Heart right ventricle (tissue), 16 donors: ENCODE results near the gene SDCCAG8. TPM values are rescaled to one million over a fixed set of nuclear protein-coding genes. Genes with fewer than 3 reads are reported as not detected.

Experiments used
- ATAC-seq, 8 donors: fragments of 200-7000 bp; cut with Tn5 transposase; one replicate each; pipeline ENCODE4 v1.9.1; 2020; ENCODE audit warnings: mild to moderate bottlenecking in 8 of 8, moderate library complexity in 8 of 8, moderate number of reproducible peaks in 1 of 8
- DNase-seq, 2 donors: peaks; one replicate each; pipeline ENCODE4 v3.0.0-alpha.2; 2020
- H3K27ac ChIP-seq, 10 donors: fragments of 200-600 bp; sonication (generic) in 2 of 10; one replicate each; pipeline versions ENCODE4 v1.5.0 to v1.8.0; 2020 to 2022; ENCODE audit warnings: mild to moderate bottlenecking in 3 of 10
- H3K27me3 ChIP-seq, 7 donors: fragments of 200-600 bp; one replicate each; pipeline ENCODE4 v1.8.0; 2021 to 2022; ENCODE audit warnings: mild to moderate bottlenecking in 2 of 7
- H3K36me3 ChIP-seq, 9 donors: fragments of 200-600 bp; sonication (generic) in 1 of 9; one replicate each; pipeline versions ENCODE4 v1.5.0 to v1.8.0; 2020 to 2022; ENCODE audit warnings: mild to moderate bottlenecking in 2 of 9
- H3K4me1 ChIP-seq, 9 donors: fragments of 200-600 bp; sonication (generic) in 1 of 9; one replicate each; pipeline versions ENCODE4 v1.5.0 to v1.8.0; 2020 to 2022; ENCODE audit warnings: mild to moderate bottlenecking in 4 of 9
- H3K4me3 ChIP-seq, 10 donors: fragments of 200-600 bp; sonication (generic) in 2 of 10; one replicate each; pipeline versions ENCODE4 v1.5.0 to v1.8.0; 2020 to 2022; ENCODE audit warnings: mild to moderate bottlenecking in 7 of 10, moderate library complexity in 2 of 10
- H3K9me3 ChIP-seq, 11 donors: fragments of 200-600 bp in 10 of 11; sonication (generic) in 2 of 11; one replicate each; pipeline versions ENCODE4 v1.5.0 to v1.8.0; 2013 to 2022; ENCODE audit warnings: mild to moderate bottlenecking in 2 of 11, control low read depth in 1 of 11, moderate library complexity in 1 of 11
- WGBS, 2 donors: extraction: QIAGEN DNeasy Blood & Tissue Kit; methylation state at CpG; one replicate each; pipeline ENCODE4 v1.1.7; 2013; ENCODE audit warnings: inconsistent platforms in 1 of 2; 5-methylcytosine and 5-hydroxymethylcytosine counted together
- intact Hi-C, 10 donors: fragments of 100-400 bp; cut with DNase I; formaldehyde crosslinking; loops; one replicate each; pipeline versions ENCODE4 v1.11.1 to v1.14.2; 2022
- polyA plus RNA-seq, 2 donors: library from polyadenylated mRNA; stranded (reverse); fragments of 200-250 nt; gene quantifications; one replicate each; pipeline ENCODE4 v1.2.3, GENCODE V29; 2013
- total RNA-seq, 10 donors: library from RNA; stranded (reverse); fragmentation: NEBNext Ultra II Directional in 3 of 10; extraction: Animal tissue kit (Norgen Biotek cat#: 25700) in 3 of 10; gene quantifications; one replicate each; pipeline versions ENCODE4 v1.2.1 to v1.2.4, GENCODE V29; 2021 to 2023
- TF ChIP-seq, protein P1 (sequence below), 9 donors: fragments of 200-600 bp; sonication (generic) in 2 of 9; IDR thresholded peaks; one replicate each; pipeline versions ENCODE4 v1.5.0 to v1.8.0; 2021 to 2022; ENCODE audit warnings: antibody characterized with exemption in 9 of 9, mild to moderate bottlenecking in 5 of 9, moderate library complexity in 1 of 9
- donor health status: Arrhythmogenic right ventricular cardiomyopathy.
- donor health status: ischemic (EF 13 %, LVEDD 7.1; RV severe dilation, severe dysfunction).
- donor health status: healthy with polysubstance abuse.
- donor health status: DM: no; HTN: yes; CAD: no.
- donor health status: DM: no; HTN: no; CAD: no.
- donor health status: ischemic (EF 25% LVEDD 6.9; RV normal size, moderate dysfunction).
- donor health status: ischemic (EF 25% LVEDD 5.7; RV mildly dilated, moderate dysfunction).
- donor health status: healthy.
- donor health status: DM: yes; HTN: yes; CAD: no.
- donor health status: Ischemic cardiomyopathy.
- donor health status: ischemic (EF 35%, LVEDD 5.7; RV mildly dilated, moderate dysfunction).
- donor health status: nonischemic (EF 11% LVEDD 7.7; RV severe dilation, severe dysfunction).
- donor health status: DM: yes; HTN: yes; CAD: no.
- donor health status: PGD.
- donor health status: ischemic (EF 29% LVEDD 5.4; RV normal size, mild dysfunction).
- donor health status: nonischemic (EF 23%, LVEDD 6.1; RV moderate dilation, normal function).

Gene SDCCAG8
- total and polyA plus RNA-seq, 12 donors, result 7.7 to 37.1 (median 26.3) TPM

DNA sequence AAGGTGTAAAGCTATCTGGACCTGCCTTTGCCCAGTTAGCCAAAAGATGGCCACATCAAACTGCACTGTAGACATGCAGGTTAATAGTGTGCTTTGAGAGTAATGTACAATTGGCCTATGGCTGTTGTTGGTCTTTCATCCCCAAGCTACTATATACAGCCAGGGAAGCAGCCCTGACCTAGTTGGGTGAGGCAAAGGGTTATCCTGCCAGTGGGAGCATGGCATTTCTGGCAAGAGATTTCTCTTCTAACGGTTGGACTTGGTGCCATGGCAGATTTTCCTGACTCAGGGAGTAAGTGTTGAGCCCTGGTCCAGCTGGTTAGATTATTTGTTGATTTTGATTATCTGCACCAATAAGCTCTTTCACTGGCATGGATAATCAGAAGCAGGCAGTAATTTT is 119.8 kb downstream of the SDCCAG8 start:
- H3K4me3 ChIP-seq, result no peak overlapping the region
- peaks cover 0 to 17% (median 5%) of the 10 kb centered on the region in 11 donors for H3K9me3 ChIP-seq
- intact Hi-C loops, result no loop called here
- ATAC-seq, result no peak
- TF ChIP-seq, protein P1, sequence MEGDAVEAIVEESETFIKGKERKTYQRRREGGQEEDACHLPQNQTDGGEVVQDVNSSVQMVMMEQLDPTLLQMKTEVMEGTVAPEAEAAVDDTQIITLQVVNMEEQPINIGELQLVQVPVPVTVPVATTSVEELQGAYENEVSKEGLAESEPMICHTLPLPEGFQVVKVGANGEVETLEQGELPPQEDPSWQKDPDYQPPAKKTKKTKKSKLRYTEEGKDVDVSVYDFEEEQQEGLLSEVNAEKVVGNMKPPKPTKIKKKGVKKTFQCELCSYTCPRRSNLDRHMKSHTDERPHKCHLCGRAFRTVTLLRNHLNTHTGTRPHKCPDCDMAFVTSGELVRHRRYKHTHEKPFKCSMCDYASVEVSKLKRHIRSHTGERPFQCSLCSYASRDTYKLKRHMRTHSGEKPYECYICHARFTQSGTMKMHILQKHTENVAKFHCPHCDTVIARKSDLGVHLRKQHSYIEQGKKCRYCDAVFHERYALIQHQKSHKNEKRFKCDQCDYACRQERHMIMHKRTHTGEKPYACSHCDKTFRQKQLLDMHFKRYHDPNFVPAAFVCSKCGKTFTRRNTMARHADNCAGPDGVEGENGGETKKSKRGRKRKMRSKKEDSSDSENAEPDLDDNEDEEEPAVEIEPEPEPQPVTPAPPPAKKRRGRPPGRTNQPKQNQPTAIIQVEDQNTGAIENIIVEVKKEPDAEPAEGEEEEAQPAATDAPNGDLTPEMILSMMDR (IDR thresholded peaks at IDR 0.05), result no peak
- DNase-seq, result no peak
- H3K36me3 ChIP-seq, result peaks cover 0 to 31% (median 13%) of the 10 kb centered on the region in 9 donors
- 55% methylated on average over 1 of the region's 1 CpG for WGBS, 2 donors
- no peak overlapping the region for H3K27ac ChIP-seq
- no peaks in the 10 kb centered on the region for H3K27me3 ChIP-seq
- no peaks in the 10 kb centered on the region for H3K4me1 ChIP-seq

DNA sequence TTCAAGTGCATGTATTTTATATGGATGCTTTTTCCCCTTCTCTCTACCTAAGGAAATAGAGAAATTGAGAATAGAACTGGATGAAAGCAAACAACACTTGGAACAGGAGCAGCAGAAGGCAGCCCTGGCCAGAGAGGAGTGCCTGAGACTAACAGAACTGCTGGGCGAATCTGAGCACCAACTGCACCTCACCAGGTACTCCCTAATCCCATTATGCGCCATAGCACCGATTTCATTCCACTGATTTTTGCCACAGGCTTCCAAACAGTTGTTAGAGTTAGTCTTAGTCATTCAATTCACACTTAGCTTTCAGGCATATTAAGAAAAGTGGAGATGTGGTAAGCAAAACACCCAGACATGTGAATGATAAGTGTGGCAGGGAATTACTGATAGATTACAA is 122.8 kb downstream of the SDCCAG8 start:
- DNase-seq (no peak), ATAC-seq (no peak)
- H3K27me3 ChIP-seq, result no peaks in the 10 kb centered on the region
- peaks cover 0 to 61% (median 19%) of the 10 kb centered on the region in 9 donors for H3K36me3 ChIP-seq
- intact Hi-C loops, result no loop called here
- 81 to 87% methylated on average over 3 of the region's 3 CpGs for WGBS, 2 donors
- H3K27ac ChIP-seq, result no peak overlapping the region
- TF ChIP-seq, protein P1 (IDR thresholded peaks at IDR 0.05), result no peak
- H3K4me3 ChIP-seq, result no peak overlapping the region
- no peaks in the 10 kb centered on the region for H3K4me1 ChIP-seq
- H3K9me3 ChIP-seq, result peaks cover 0 to 11% (median 5%) of the 10 kb centered on the region in 11 donors

DNA sequence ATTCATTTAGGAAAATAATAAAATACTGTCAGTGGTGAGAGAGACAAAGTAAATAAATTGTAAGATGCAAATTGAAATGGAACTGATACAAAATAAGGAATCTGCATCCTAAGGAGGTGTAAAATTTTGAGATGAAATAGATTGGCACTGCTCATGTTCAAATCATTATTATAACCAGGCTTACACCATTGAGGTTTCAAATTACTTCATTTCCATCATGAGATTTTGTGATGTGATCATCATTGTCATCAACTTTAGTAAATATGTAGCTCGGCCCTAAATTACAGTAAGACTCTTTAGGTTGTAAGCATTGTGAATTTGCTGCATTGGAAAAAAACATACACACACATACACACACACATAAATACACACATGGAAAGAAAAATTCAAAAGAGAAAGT is 123.4 kb downstream of the SDCCAG8 start:
- no peak overlapping the region for H3K4me3 ChIP-seq
- WGBS, 2 donors, result 94 to 97% methylated on average over 1 of the region's 1 CpG
- peaks cover 0 to 61% (median 19%) of the 10 kb centered on the region in 9 donors for H3K36me3 ChIP-seq
- no peak for ATAC-seq
- H3K27me3 ChIP-seq, result no peaks in the 10 kb centered on the region
- no peak for DNase-seq
- intact Hi-C loops, result no loop called here
- peaks cover 0 to 6% (median 3%) of the 10 kb centered on the region in 11 donors for H3K9me3 ChIP-seq
- H3K27ac ChIP-seq, result no peak overlapping the region
- TF ChIP-seq, protein P1 (IDR thresholded peaks at IDR 0.05), result no peak
- no peaks in the 10 kb centered on the region for H3K4me1 ChIP-seq

- Histone ChIP-seq H3K4me1 (no peaks in the 10 kb centered on the region), H3K36me3 (peaks cover 0 to 60% (median 19%) of the 10 kb centered on the region in 9 donors), H3K9me3 (peaks cover 0 to under 1% (median 0%) of the 10 kb centered on the region in 11 donors), H3K27me3 (no peaks in the 10 kb centered on the region), H3K27ac (no peak overlapping the region), H3K4me3 (no peak overlapping the region)
- ATAC-seq (no peak), DNase-seq (no peak)
- TF ChIP-seq, protein P1 (IDR thresholded peaks at IDR 0.05), result no peak
- intact Hi-C loops, result no loop called here
- WGBS, 2 donors, result 91 to 93% methylated on average over 2 of the region's 2 CpGs
These were observed 123.9 kb downstream of the SDCCAG8 start for GRCh38 chr1:243379706-243380105.
